Glutamatergic neuron (in vitro differentiated cells): ENCODE measurements around the gene GNA15. TPM values are rescaled to one million over a fixed set of nuclear protein-coding genes. Genes with fewer than 3 reads are reported as not detected.

Experiments
- DNase-seq: peaks from one replicate; pipeline ENCODE4 v3.0.0; 2022
- H3K27ac Mint-ChIP-seq: one replicate; pipeline ENCODE4 v1.8.0; 2020; ENCODE audit warnings: mild to moderate bottlenecking, mixed read lengths, inconsistent platforms; ENCODE audit not compliant: unreplicated experiment
- H3K27me3 Mint-ChIP-seq: one replicate; pipeline ENCODE4 v1.8.0; 2020; ENCODE audit warnings: mild to moderate bottlenecking, moderate library complexity, mixed read lengths, inconsistent platforms; ENCODE audit not compliant: unreplicated experiment
- H3K36me3 Mint-ChIP-seq: one replicate; pipeline ENCODE4 v1.8.0; 2020; ENCODE audit warnings: mild to moderate bottlenecking, mixed read lengths, inconsistent platforms; ENCODE audit not compliant: unreplicated experiment
- H3K4me1 Mint-ChIP-seq: one replicate; pipeline ENCODE4 v1.8.0; 2020; ENCODE audit warnings: mild to moderate bottlenecking, low read depth, mixed read lengths, inconsistent platforms; ENCODE audit not compliant: unreplicated experiment
- H3K4me3 Mint-ChIP-seq: one replicate; pipeline ENCODE4 v1.8.0; 2020; ENCODE audit warnings: mild to moderate bottlenecking, mixed read lengths, inconsistent platforms; ENCODE audit not compliant: unreplicated experiment
- H3K9me3 Mint-ChIP-seq: one replicate; pipeline ENCODE4 v1.8.0; 2020; ENCODE audit warnings: mild to moderate bottlenecking, moderate library complexity, mixed read lengths, inconsistent platforms; ENCODE audit not compliant: unreplicated experiment
- CTCF ChIP-seq: fragments of 200-600 bp; sonication (generic); IDR thresholded peaks from one replicate; pipeline ENCODE4 v1.5.0; 2021; ENCODE audit not compliant: partially characterized antibody, unreplicated experiment
- total RNA-seq: library from RNA; stranded (reverse); fragmentation: NEBNext Ultra II Directional; extraction: Animal tissue kit (Norgen Biotek cat#: 25700); gene quantifications from one replicate; pipeline ENCODE4 v1.2.1, GENCODE V29; 2021; ENCODE audit not compliant: unreplicated experiment

Gene GNA15
- total RNA-seq, 1 donor from 2014 or later = not detected

- H3K4me1 Mint-ChIP-seq = peaks cover 11% of the 10 kb centered on the region
- no peaks in the 10 kb centered on the region for H3K36me3 Mint-ChIP-seq
- peak overlapping the region; percentile 78 for H3K27ac Mint-ChIP-seq
- no peak for TF ChIP-seq CTCF
- DNase-seq = no peak
- peak overlapping the region; percentile 85 for H3K4me3 Mint-ChIP-seq
- H3K9me3 Mint-ChIP-seq = peaks cover 8% of the 10 kb centered on the region
- H3K27me3 Mint-ChIP-seq = peaks cover 15% of the 10 kb centered on the region
Observed at GRCh38 chr19:3187662-3188511, 52.1 kb downstream of the GNA15 start.

DNA sequence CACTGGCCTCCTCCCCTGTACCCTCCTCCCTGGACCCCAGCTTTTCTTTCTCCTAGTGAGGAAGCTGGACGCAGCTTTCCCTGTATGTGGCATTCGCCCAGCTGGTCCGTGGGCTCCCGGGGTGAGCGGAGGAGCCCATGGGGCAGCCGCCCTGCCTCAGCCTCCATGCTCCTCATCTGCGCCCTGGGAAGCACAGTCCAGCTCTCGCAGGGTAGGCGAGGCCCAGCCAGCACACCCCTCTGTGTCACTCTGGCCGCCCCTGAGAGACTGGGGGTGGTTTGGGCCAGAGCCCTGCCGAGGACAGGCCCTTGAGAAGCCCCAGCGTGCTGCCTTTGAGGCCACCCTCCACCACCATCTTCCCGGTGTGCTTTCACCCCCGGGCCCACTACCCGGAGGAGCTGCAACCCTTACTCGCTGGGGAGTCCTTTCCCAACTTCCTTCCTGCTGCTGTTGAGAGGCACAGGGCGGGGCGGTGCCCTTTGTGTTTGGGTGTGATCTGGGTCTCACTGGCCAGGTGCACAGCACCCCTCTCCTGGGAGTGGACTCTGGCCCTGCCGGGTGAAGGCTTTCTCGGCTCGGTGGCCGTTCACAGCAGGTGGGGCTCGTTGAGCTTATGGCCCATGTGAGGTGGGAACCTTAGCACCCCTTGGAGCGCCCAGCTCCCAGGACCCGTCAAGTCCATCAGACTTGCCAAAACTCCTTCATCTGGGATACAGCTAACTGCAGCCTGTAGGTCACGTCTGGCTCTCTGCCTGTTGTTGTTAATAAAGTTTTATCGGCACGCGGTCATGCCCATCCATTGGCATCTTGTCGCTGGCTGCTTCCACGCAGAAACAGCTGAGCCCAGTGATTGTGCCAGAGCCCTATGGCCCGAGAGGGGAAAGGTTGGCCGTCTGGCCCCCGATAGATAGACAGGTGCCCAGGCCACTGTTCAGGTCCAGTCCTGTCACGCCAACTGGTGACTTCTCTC lies 53.1 kb downstream of the GNA15 start:
- Mint-ChIP-seq H3K27me3 (peaks cover 15% of the 10 kb centered on the region), H3K27ac (peak overlapping the region; percentile 78), H3K4me3 (peak overlapping the region; percentile 74), H3K9me3 (peaks cover 8% of the 10 kb centered on the region), H3K36me3 (no peaks in the 10 kb centered on the region), H3K4me1 (peaks cover 11% of the 10 kb centered on the region)
- TF ChIP-seq CTCF = no peak
- DNase-seq = no peak

DNA sequence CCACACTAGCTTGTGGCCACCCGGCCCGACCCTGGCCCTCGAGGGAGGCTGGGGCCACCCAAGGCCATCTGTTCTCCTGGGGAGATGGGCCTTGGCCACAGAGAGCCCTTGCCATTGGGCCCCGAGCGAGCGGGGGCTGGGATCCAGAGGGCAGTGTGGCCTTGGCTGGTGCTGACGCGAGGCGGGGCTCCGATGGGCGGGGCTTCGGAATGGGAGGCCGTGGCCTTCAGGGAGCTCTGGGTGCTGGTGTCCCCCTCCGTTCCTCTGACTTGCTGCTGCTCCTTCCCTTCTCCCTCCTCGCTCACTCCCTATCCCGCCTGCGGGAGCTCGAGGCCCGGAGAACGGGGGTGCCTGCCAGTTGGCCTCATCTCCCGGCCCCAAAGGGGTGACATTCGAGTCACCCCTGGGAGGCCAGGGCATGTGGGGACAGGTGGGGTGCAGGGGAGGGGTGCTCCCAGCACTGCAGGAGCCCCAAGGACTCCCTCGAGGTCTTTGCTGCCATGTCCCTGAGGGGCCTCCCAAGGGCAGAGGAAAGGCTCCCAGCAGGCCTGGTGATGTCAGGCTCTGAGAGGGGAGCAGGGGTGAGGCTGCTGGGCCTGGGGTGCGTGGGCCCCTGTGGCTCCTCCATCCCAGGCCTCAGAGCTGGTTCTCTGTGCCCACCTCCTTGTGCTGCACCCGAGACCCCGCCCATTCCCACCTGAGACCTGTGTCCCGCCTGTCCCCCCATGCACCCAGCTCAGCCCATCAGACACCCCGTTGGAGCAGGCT lies 54.1 kb downstream of the GNA15 start:
- TF ChIP-seq CTCF = no peak
- peaks cover 15% of the 10 kb centered on the region for H3K27me3 Mint-ChIP-seq
- no peaks in the 10 kb centered on the region for H3K36me3 Mint-ChIP-seq
- H3K27ac Mint-ChIP-seq = no peak overlapping the region
- no peak overlapping the region for H3K4me3 Mint-ChIP-seq
- no peak for DNase-seq
- peaks cover 8% of the 10 kb centered on the region for H3K9me3 Mint-ChIP-seq
- H3K4me1 Mint-ChIP-seq = peaks cover 11% of the 10 kb centered on the region

DNA sequence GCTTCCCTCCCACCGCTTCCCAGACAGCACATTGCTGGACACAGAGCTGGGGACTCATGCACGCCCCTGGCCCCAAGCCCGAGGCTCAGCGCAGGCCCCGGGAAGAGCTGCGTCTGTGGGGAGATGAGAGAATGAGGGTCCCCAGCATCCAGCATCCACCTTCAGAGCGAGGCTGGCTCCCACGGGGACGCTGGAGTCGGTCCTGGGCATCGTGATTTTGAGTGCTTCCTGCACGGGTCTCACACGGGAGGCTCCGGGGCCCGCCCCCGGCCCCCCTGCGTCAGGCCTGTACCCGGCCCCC lies 54.6 kb downstream of the GNA15 start:
- TF ChIP-seq CTCF = no peak
- Mint-ChIP-seq H3K27ac (no peak overlapping the region), H3K4me1 (peaks cover 11% of the 10 kb centered on the region), H3K36me3 (no peaks in the 10 kb centered on the region), H3K4me3 (no peak overlapping the region), H3K9me3 (peaks cover 4% of the 10 kb centered on the region), H3K27me3 (peaks cover 12% of the 10 kb centered on the region)
- DNase-seq = no peak
